A673 (cell line): ENCODE measurements around the gene SMURF1. TPM values are rescaled to one million over a fixed set of nuclear protein-coding genes. Genes with fewer than 3 reads are reported as not detected.

Source experiments
- BruUV-seq: library from RNA; stranded (reverse); fragments of 400-500 nt; replicated peaks from 2 replicates; lab custom pipeline; 2021; lab: Mats Ljungman, UMichigan
- CTCF ChIA-PET: fragments of 300-600 bp; sonication (Branson Sonifier 250); formaldehyde crosslinking; loops from one replicate; lab custom pipeline; 2022; ENCODE audit warnings: antibody characterized with exemption; lab: Charles Lee
- POLR2A ChIA-PET: fragments of 300-600 bp; sonication (Branson Sonifier 250); formaldehyde crosslinking; loops from one replicate; lab custom pipeline; 2022; ENCODE audit warnings: antibody characterized with exemption; ENCODE audit not compliant: low non-redundant PET; lab: Charles Lee
- DNase-seq: peaks from one replicate; pipeline ENCODE4 v3.0.0-alpha.2; 2015; ENCODE audit warnings: low spot score
- H3K27ac ChIP-seq: fragments of 200-600 bp; sonication (generic); 2 replicates; pipeline ENCODE4 v1.5.1; 2016; ENCODE audit warnings: mixed run types, low read depth, mild to moderate bottlenecking, mixed read lengths, antibody characterized with exemption, low read length; ENCODE audit not compliant: poor library complexity, severe bottlenecking
- H3K27me3 ChIP-seq: fragments of 200-600 bp; sonication (generic); replicated peaks from 2 replicates; pipeline ENCODE4 v1.6.1; 2017; ENCODE audit warnings: mixed run types, low read depth, mild to moderate bottlenecking, mixed read lengths, antibody characterized with exemption, low read length; ENCODE audit not compliant: insufficient read depth, poor library complexity
- H3K36me3 ChIP-seq: fragments of 200-600 bp; sonication (generic); 2 replicates; pipeline ENCODE4 v1.6.1; 2016; ENCODE audit warnings: mixed run types, mild to moderate bottlenecking, mixed read lengths, antibody characterized with exemption, low read length; ENCODE audit not compliant: insufficient read depth, poor library complexity, severe bottlenecking
- H3K4me1 ChIP-seq: fragments of 200-600 bp; sonication (generic); 2 replicates; pipeline ENCODE4 v1.6.1; 2017; ENCODE audit warnings: mixed run types, mild to moderate bottlenecking, mixed read lengths, antibody characterized with exemption, low read length; ENCODE audit not compliant: insufficient read depth, poor library complexity, severe bottlenecking
- H3K4me3 ChIP-seq: fragments of 200-600 bp; sonication (generic); 2 replicates; pipeline ENCODE4 v1.5.1; 2016; ENCODE audit warnings: low read depth, mixed run types, mild to moderate bottlenecking, mixed read lengths, low read length; ENCODE audit not compliant: poor library complexity, severe bottlenecking
- H3K9me3 ChIP-seq: fragments of 200-600 bp; sonication (generic); 2 replicates; pipeline ENCODE4 v1.6.1; 2016; ENCODE audit warnings: mixed run types, low read depth, mild to moderate bottlenecking, mixed read lengths, antibody characterized with exemption, low read length; ENCODE audit not compliant: poor library complexity, severe bottlenecking
- CTCF ChIP-seq: fragments of 300-800, 200-600 bp; sonication (generic); conservative IDR thresholded peaks from 2 replicates; pipeline ENCODE4 v1.5.1; 2017; ENCODE audit warnings: low read depth, mild to moderate bottlenecking, antibody characterized with exemption, low read length, moderate library complexity, mixed read lengths
- EZH2 ChIP-seq: fragments of 200-600 bp; sonication (generic); IDR thresholded peaks from 2 replicates; pipeline ENCODE4 v1.6.1; 2017; ENCODE audit warnings: borderline replicate concordance, low read depth, mild to moderate bottlenecking, mixed read lengths, antibody characterized with exemption, low read length; ENCODE audit not compliant: poor library complexity, severe bottlenecking
- intact Hi-C: fragments of 100-400 bp; cut with micrococcal nuclease; formaldehyde crosslinking; loops from one replicate; pipeline ENCODE4 v1.10.0; 2022; ENCODE audit not compliant: unreplicated experiment
- total RNA-seq: library from RNA; stranded (reverse); gene quantifications from 2 replicates; pipeline ENCODE4 v1.2.3, GENCODE V29; 2021

The SMURF1 gene
- total RNA-seq, 1 experiment from 2014 or later, result 16.5 TPM

DNA sequence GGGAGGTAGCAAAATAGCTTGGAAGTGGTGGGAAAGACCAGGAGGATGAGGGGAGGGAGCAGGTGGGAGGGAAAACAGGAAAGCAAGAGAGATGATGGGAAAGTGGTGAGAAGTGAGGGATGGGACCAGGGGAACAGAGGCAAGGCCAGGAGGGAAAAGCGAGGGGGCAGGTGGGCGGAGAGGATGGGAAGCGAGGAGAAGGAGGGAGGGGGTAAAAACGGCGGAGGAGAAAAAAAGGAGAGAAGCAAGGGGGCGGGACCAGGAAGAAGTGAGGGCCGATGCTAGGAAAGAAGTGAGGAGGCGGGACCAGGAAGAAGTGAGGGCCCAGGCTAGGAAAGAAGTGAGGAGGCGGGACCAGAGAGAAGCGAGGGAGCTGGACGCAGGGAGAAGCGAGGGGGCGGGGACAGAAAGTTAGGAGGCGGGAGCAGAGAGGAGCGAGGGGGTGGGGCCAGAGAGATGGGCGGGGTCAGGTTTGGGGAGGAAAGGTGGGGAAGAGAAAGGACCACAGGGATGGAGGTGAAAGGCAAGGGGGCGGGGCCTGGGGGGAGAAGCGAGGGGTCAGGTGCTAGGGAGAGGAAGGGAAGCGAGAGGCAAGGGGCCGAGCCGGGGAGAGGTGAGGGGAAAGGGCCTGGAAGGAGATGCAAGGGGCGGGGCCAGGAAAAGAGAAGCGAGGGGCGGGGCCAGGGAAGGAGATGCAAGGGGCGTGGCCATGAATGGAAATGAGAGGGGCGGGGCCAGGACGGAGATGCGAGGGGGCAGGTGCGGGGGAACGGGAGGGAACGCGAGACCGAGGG, 984 bp downstream of the SMURF1 start:
- ChIA-PET POLR2A (no interaction called here), CTCF (interaction anchor here (0.6 kb wide), 1 partner anchor 564 kb away, joined by 5 read pairs; no protein-coding TSS in a partner anchor)
- H3K36me3 ChIP-seq, result no peaks in the 10 kb centered on the region
- H3K27me3 ChIP-seq, result no peaks in the 10 kb centered on the region
- no peak for TF ChIP-seq CTCF
- no peak for TF ChIP-seq EZH2
- H3K27ac ChIP-seq, result no peak overlapping the region
- BruUV-seq, result no TSS peak
- no peaks in the 10 kb centered on the region for H3K9me3 ChIP-seq
- peak; percentile 93 for DNase-seq
- intact Hi-C loops, result no loop called here
- peak overlapping the region; percentile 90 for H3K4me3 ChIP-seq
- H3K4me1 ChIP-seq, result peaks cover 28% of the 10 kb centered on the region

DNA sequence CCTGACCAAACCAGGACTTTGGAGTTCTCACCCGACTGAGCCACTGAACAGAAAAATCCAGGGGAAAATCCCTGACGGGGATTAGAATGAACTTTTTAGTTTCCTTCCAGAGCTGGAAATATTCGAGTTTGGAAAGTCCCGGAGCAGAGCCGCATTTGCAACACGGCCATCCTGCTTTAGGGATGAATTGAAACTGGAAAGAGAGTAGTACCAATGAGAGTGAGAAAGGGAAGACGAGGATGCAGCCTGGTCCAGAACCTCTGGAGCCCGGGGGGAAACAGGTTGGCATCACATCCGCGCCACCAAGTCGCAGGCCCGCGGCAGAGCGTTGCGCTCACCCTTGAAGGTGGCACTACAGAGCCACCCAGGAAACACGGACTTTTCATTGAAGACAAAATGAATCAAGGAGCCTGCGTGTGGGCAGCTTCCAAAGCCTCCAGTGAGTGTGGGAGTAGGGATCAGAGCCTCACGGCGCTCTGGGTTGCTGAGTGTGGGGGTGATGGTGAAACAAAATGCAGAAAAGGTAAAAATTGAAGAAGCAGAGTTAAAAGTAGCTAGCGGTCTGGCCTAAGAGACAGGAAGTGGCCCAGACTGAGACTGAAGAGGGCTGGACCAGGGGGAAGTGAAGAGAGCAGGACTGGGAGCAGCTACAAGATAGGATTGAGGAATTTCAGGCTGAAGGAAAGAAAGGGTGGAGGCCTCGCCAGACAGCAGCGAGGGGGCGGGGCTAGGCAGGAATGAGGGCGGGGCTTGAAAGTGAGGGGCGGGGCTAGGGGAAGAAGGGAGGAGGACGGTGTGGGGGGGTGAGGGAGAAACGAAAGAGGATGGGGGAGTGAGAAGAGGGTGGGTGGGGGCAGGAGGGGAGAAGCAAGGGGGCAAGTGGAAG, 1.8 kb downstream of the SMURF1 start:
- Histone ChIP-seq H3K27me3 (no peaks in the 10 kb centered on the region), H3K4me1 (peaks cover 35% of the 10 kb centered on the region), H3K27ac (peak overlapping the region; percentile 71), H3K36me3 (no peaks in the 10 kb centered on the region), H3K4me3 (peak overlapping the region; percentile 90), H3K9me3 (no peaks in the 10 kb centered on the region)
- DNase-seq, result peak; percentile 61
- CTCF ChIA-PET, result interaction anchor here (0.6 to 0.7 kb wide), 2 partner anchors 268 to 565 kb away, joined by 5 to 7 read pairs; no protein-coding TSS in a partner anchor
- no TSS peak for BruUV-seq
- no peak for TF ChIP-seq CTCF
- no peak for TF ChIP-seq EZH2
- intact Hi-C loops, result no loop called here
- POLR2A ChIA-PET, result no interaction called here

GRCh38 chr7:99141334-99141733, 2.6 kb downstream of the SMURF1 start:
- no TSS peak for BruUV-seq
- no peak for DNase-seq
- no peaks in the 10 kb centered on the region for H3K36me3 ChIP-seq
- H3K27ac ChIP-seq, result peak overlapping the region; percentile 71
- intact Hi-C loops, result no loop called here
- peaks cover 38% of the 10 kb centered on the region for H3K4me1 ChIP-seq
- TF ChIP-seq CTCF (no peak), EZH2 (no peak)
- H3K27me3 ChIP-seq, result no peaks in the 10 kb centered on the region
- peak overlapping the region; percentile 90 for H3K4me3 ChIP-seq
- H3K9me3 ChIP-seq, result no peaks in the 10 kb centered on the region
- ChIA-PET CTCF (no interaction called here), POLR2A (no interaction called here)
